Uterus (tissue), 4 donors: Measurements from ENCODE around the gene WDR46. TPM values are rescaled to one million over a fixed set of nuclear protein-coding genes. Genes with fewer than 3 reads are reported as not detected.

ENCODE experiments used
- DNase-seq, 2 donors: peaks; one replicate each; pipeline ENCODE4 v3.0.0-alpha.2; 2019 to 2020
- H3K27ac ChIP-seq, 2 donors: fragments of 200-600 bp; sonication (generic); 1 replicate in 1 of 2; 2 replicates in 1 of 2; pipeline ENCODE4 v1.5.1; 2016 to 2018
- H3K27me3 ChIP-seq, 2 donors: fragments of 200-600 bp; sonication (generic); one replicate each; pipeline ENCODE4 v1.5.1; 2018 to 2019; ENCODE audit warnings: control low read depth in 1 of 2
- H3K36me3 ChIP-seq, 2 donors: fragments of 200-600 bp; sonication (generic); one replicate each; pipeline ENCODE4 v1.5.1; 2019; ENCODE audit warnings: control low read depth in 1 of 2
- H3K4me1 ChIP-seq, 2 donors: fragments of 200-600 bp; sonication (generic); one replicate each; pipeline ENCODE4 v1.5.1; 2018 to 2019; ENCODE audit warnings: control low read depth in 1 of 2
- H3K4me3 ChIP-seq, 2 donors: fragments of 200-600 bp; sonication (generic); 1 replicate in 1 of 2; 2 replicates in 1 of 2; pipeline ENCODE4 v1.5.1; 2018 to 2019; ENCODE audit warnings: mild to moderate bottlenecking in 1 of 2
- H3K9me3 ChIP-seq, 2 donors: fragments of 200-600 bp; sonication (generic); one replicate each; pipeline ENCODE4 v1.5.1; 2019; ENCODE audit warnings: control low read depth in 1 of 2
- CTCF ChIP-seq, 4 experiments: fragments of 200-600 bp in 2 of 4; fragments of 450-650 bp in 2 of 4; sonication (generic) in 2 of 4; IDR thresholded peaks; one replicate each; pipeline ENCODE4 v1.5.1; 2016 to 2019; ENCODE audit warnings: antibody characterized with exemption in 4 of 4, mild to moderate bottlenecking in 2 of 4, moderate library complexity in 1 of 4
- POLR2A ChIP-seq, 2 donors: fragments of 450-650 bp; IDR thresholded peaks; one replicate each; pipeline ENCODE4 v1.6.1; 2016; ENCODE audit warnings: antibody characterized with exemption in 2 of 2, mild to moderate bottlenecking in 1 of 2, moderate library complexity in 1 of 2
- intact Hi-C: fragments of 100-400 bp; cut with DNase I; formaldehyde crosslinking; loops from one replicate; pipeline ENCODE4 v1.15.1; 2023; ENCODE audit warnings: low total_unique reads
- total RNA-seq, 4 donors: library from RNA; depleted of rRNA in 3 of 4; stranded (reverse); fragments of >200 nt in 3 of 4; gene quantifications; one replicate each; pipeline versions ENCODE4 v1.1.0 to v1.2.4, GENCODE V29; 2014 to 2023
- donor health status: DM: yes; HTN: yes; CAD: no.

The WDR46 gene
- total RNA-seq, 4 donors from 2014 or later, result 17.9 to 60.3 (median 31.7) TPM

GRCh38 chr6:33317419-33317668 lies 28.3 kb upstream of the WDR46 start:
- TF ChIP-seq CTCF (IDR thresholded peaks at IDR 0.05) (no peak), POLR2A (IDR thresholded peaks at IDR 0.05) (no peak)
- H3K4me1 ChIP-seq, result peaks cover 6 to 14% of the 10 kb centered on the region in 2 donors
- H3K27me3 ChIP-seq, result no peaks in the 10 kb centered on the region
- peak overlapping the region; percentile 41 to 56 for H3K4me3 ChIP-seq
- intact Hi-C loops, result no loop called here
- no peaks in the 10 kb centered on the region for H3K36me3 ChIP-seq
- peak overlapping the region; percentile 89 to 90 for H3K27ac ChIP-seq
- DNase-seq, result no peak
- no peaks in the 10 kb centered on the region for H3K9me3 ChIP-seq

DNA sequence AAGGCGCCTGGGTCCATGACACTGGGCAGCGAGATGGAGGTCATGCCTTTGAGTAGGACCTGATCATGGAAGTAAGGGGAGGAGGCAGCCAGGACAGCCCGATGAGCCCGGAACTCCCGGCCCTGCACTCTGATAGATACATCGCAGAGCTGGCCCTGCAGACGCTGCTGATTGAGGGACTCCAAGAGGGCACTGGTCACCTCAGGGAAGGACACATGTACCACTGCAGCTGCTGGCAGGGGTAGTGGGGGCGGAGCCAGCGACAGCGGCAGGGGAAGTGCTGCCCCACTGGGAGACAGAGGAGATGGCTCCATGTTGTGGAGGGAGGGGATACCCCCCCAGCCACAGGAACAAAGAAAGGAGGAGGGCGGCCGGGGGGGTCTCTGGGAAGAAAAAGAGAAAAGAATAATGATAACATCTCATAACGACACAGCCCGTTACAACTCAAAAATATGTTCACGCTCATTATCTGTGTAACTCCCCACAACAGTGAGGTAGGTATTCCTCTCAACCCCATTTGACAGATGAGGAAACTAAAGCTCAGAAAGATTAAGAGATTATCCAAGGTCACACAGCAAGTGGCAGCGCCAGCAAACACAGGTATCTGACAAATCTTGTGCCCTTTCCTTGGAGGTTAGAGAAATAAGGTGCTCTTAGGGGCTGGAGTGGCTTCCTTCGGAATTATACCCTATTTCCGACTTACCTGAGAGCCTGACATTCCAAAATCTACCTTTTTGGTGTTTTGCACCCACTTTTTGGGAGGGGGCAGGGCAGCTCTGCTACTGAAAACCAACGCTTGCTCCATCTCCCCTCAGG lies 27.8 kb upstream of the WDR46 start:
- intact Hi-C loops, result no loop called here
- Histone ChIP-seq H3K27me3 (no peaks in the 10 kb centered on the region), H3K4me1 (peaks cover 2 to 14% of the 10 kb centered on the region in 2 donors), H3K9me3 (no peaks in the 10 kb centered on the region), H3K4me3 (peak overlapping the region; percentile 41 to 56), H3K27ac (peak overlapping the region; percentile 89 to 90), H3K36me3 (no peaks in the 10 kb centered on the region)
- no peak for TF ChIP-seq POLR2A (IDR thresholded peaks at IDR 0.05)
- no peak for TF ChIP-seq CTCF (IDR thresholded peaks at IDR 0.05)
- no peak for DNase-seq

- intact Hi-C loops, result no loop called here
- no peak for DNase-seq
- no peak overlapping the region for H3K4me3 ChIP-seq
- TF ChIP-seq CTCF (IDR thresholded peaks at IDR 0.05) (no peak), POLR2A (IDR thresholded peaks at IDR 0.05) (no peak)
- no peaks in the 10 kb centered on the region for H3K9me3 ChIP-seq
- no peaks in the 10 kb centered on the region for H3K36me3 ChIP-seq
- H3K27ac ChIP-seq, result peak overlapping the region; percentile 96 to 98
- H3K27me3 ChIP-seq, result no peaks in the 10 kb centered on the region
- H3K4me1 ChIP-seq, result peaks cover 0 to 5% of the 10 kb centered on the region in 2 donors
These were observed 27.0 kb upstream of the WDR46 start for GRCh38 chr6:33315793-33316602.

DNA sequence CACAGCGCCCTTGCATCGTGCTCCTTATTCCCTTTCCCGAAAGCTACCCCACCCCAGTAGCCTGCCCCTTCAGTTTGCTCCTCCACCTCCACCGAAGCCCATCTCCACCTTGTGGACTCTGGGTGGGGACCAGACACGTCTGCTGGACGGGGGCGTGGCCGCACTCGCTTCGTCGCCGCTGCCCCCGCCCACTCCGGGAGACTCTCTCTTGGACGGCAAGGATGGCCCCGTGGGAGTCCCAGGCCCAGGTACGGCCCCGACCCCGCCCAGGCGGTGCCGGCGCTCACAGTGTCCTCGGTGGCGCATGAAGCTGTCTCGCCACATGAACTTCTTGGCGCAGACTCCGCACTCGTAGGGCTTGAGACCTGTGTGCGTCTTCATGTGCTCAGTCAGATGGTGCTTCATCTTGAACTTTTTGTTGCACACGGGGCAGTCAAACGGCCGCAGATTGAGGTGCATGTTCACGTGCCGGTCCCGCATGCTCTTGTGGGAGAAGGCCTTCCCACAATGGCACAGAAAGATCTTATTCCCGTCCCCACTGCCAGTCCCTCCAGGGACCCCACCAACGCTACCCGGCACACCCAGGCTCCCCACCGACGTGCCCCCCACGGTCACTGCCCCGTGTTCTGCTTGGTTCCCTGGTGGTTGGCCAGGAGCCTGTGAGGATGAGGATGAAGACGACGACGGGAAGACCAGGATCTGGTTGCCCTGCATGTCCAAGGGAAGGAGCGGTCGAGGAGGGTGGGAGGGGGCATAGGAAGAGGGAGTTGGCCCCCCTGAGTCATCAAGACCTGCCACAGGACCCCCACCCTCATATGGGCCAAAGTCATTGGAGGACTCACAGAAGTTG lies 26.1 kb upstream of the WDR46 start:
- H3K4me1 ChIP-seq, result peaks cover 0 to 5% of the 10 kb centered on the region in 2 donors
- H3K36me3 ChIP-seq, result no peaks in the 10 kb centered on the region
- peak overlapping the region; percentile 77 to 90 for H3K4me3 ChIP-seq
- TF ChIP-seq POLR2A (IDR thresholded peaks at IDR 0.05) (no peak), CTCF (IDR thresholded peaks at IDR 0.05) (no peak)
- peak in 1 of 2 donors; percentile 63 for DNase-seq
- H3K9me3 ChIP-seq, result no peaks in the 10 kb centered on the region
- H3K27me3 ChIP-seq, result no peaks in the 10 kb centered on the region
- intact Hi-C loops, result no loop called here
- H3K27ac ChIP-seq, result peak overlapping the region; percentile 96 to 98
